SK-N-SH (cell line): Measurements from ENCODE around the gene C11orf71. TPM values are rescaled to one million over a fixed set of nuclear protein-coding genes. Genes with fewer than 3 reads are reported as not detected.

Source experiments
- CTCF ChIA-PET: fragments of 300-600, 350-600 bp; formaldehyde crosslinking; extraction: SDS; loops from one replicate; lab custom pipeline; 2021; lab: Yijun Ruan, JAX
- POLR2A ChIA-PET: fragments of 350-600 bp; sonication (Branson Sonifier 250); formaldehyde crosslinking; extraction: SDS; loops from one replicate; lab custom pipeline; 2020; ENCODE audit warnings: antibody characterized with exemption, inconsistent platforms; lab: Yijun Ruan, JAX
- DNase-seq: peaks from one replicate; pipeline ENCODE4 v3.0.0; 2012
- H2AFZ ChIP-seq: fragments of 200-600 bp; sonication (generic); 2 replicates; pipeline ENCODE4 v1.8.1; 2016; ENCODE audit warnings: antibody characterized with exemption, mild to moderate bottlenecking, low read depth
- H3F3A ChIP-seq: fragments of 200-600 bp; sonication (generic); replicated peaks from 2 replicates; pipeline ENCODE3; 2016; ENCODE audit warnings: antibody characterized with exemption, mild to moderate bottlenecking; ENCODE audit not compliant: insufficient read depth
- H3K27ac ChIP-seq, 2 experiments: fragments of 200-500 bp in 1 of 2; fragments of 200-600 bp in 1 of 2; sonication (Bioruptor generic) in 1 of 2; sonication (generic), shearing (Covaris generic) in 1 of 2; 2 replicates each; pipeline versions ENCODE4 v1.5.1 to v1.6.1; 2014 to 2016; ENCODE audit warnings: low read depth in 2 of 2, inconsistent platforms in 1 of 2, low read length in 1 of 2, mild to moderate bottlenecking in 1 of 2, mixed read lengths in 1 of 2
- H3K27me3 ChIP-seq: fragments of 200-600 bp; sonication (generic), shearing (Covaris generic); 2 replicates; pipeline ENCODE4 v1.6.1; 2016; ENCODE audit warnings: mixed run types; ENCODE audit not compliant: insufficient read depth
- H3K36me3 ChIP-seq, 2 experiments: fragments of 200-500 bp in 1 of 2; fragments of 200-600 bp in 1 of 2; sonication (Bioruptor generic) in 1 of 2; sonication (generic) in 1 of 2; replicated peaks in 1 of 2; 2 replicates each; pipeline versions ENCODE3 to v1.5.1; 2014 to 2016; ENCODE audit warnings: low read length in 1 of 2, mild to moderate bottlenecking in 1 of 2; ENCODE audit not compliant: insufficient read depth in 2 of 2, control insufficient read depth in 1 of 2
- H3K4me1 ChIP-seq, 2 experiments: fragments of 200-500 bp in 1 of 2; fragments of 200-600 bp in 1 of 2; sonication (Bioruptor generic) in 1 of 2; sonication (generic), shearing (Covaris generic) in 1 of 2; 2 replicates each; pipeline versions ENCODE4 v1.5.1 to v1.6.1; 2014 to 2016; ENCODE audit warnings: low read depth in 1 of 2, low read length in 1 of 2, mixed run types in 1 of 2; ENCODE audit not compliant: insufficient read depth in 2 of 2, control insufficient read depth in 1 of 2
- H3K4me2 ChIP-seq: fragments of 200-600 bp; sonication (generic), shearing (Covaris generic); 2 replicates; pipeline ENCODE4 v1.6.1; 2017; ENCODE audit warnings: mixed run types
- H3K4me3 ChIP-seq, 2 experiments: fragments of 200-500 bp in 1 of 2; fragments of 200-600 bp in 1 of 2; sonication (Bioruptor generic) in 1 of 2; sonication (generic), shearing (Covaris generic) in 1 of 2; 2 replicates each; pipeline versions ENCODE4 v1.5.1 to v1.8.1; 2014 to 2016; ENCODE audit warnings: low read depth in 2 of 2, inconsistent platforms in 1 of 2, low read length in 1 of 2, mild to moderate bottlenecking in 1 of 2, mixed read lengths in 1 of 2, moderate library complexity in 1 of 2
- H3K79me2 ChIP-seq: fragments of 200-600 bp; sonication (generic); 2 replicates; pipeline ENCODE4 v1.8.1; 2017; ENCODE audit warnings: mild to moderate bottlenecking; ENCODE audit not compliant: insufficient read depth
- H3K9ac ChIP-seq: fragments of 200-600 bp; sonication (generic); 2 replicates; pipeline ENCODE4 v1.6.1; 2017; ENCODE audit warnings: mixed run types
- H3K9me2 ChIP-seq: fragments of 200-600 bp; sonication (generic); 2 replicates; pipeline ENCODE4 v1.6.1; 2017; ENCODE audit warnings: mixed run types
- H3K9me3 ChIP-seq: fragments of 200-600 bp; sonication (generic); 2 replicates; pipeline ENCODE4 v1.6.1; 2017; ENCODE audit warnings: mixed run types, mild to moderate bottlenecking, moderate library complexity
- H4K20me1 ChIP-seq: fragments of 200-600 bp; sonication (generic); 2 replicates; pipeline ENCODE4 v1.6.1; 2017; ENCODE audit warnings: mild to moderate bottlenecking, mixed run types; ENCODE audit not compliant: insufficient read depth
- CHD2 ChIP-seq: fragments of 150-350 bp; IDR thresholded peaks from 2 replicates; pipeline ENCODE4 v1.6.1; 2018; ENCODE audit warnings: low read length; ENCODE audit not compliant: partially characterized antibody
- ELF1 ChIP-seq: IDR thresholded peaks from 2 replicates; pipeline ENCODE4 v1.4.0; 2012
- EZH2phosphoT487 ChIP-seq: fragments of 200-600 bp; sonication (generic); IDR thresholded peaks from 2 replicates; pipeline ENCODE4 v1.6.1; 2017; ENCODE audit warnings: low read depth, mixed run types, mild to moderate bottlenecking, antibody characterized with exemption, moderate library complexity, borderline replicate concordance
- FOSL2 ChIP-seq: IDR thresholded peaks from 2 replicates; pipeline ENCODE4 v1.4.0; 2012; ENCODE audit warnings: low read depth, mild to moderate bottlenecking, moderate library complexity, borderline replicate concordance
- FOXM1 ChIP-seq: IDR thresholded peaks from 2 replicates; pipeline ENCODE4 v1.4.0; 2012; ENCODE audit warnings: low read depth, mild to moderate bottlenecking
- GATA2 ChIP-seq: sonication (generic); formaldehyde crosslinking; IDR thresholded peaks from 2 replicates; pipeline ENCODE4 v1.5.0; 2020; ENCODE audit warnings: mild to moderate bottlenecking, missing genetic modification reagents
- JUND ChIP-seq: IDR thresholded peaks from 2 replicates; pipeline ENCODE4 v1.4.0; 2012
- MEF2A ChIP-seq: IDR thresholded peaks from 2 replicates; pipeline ENCODE4 v1.4.0; 2012; ENCODE audit warnings: low read depth, borderline replicate concordance
- MXI1 ChIP-seq: IDR thresholded peaks from 2 replicates; pipeline ENCODE4 v1.6.1; 2012; ENCODE audit warnings: mild to moderate bottlenecking, low read depth, low read length, improper control_type of control experiment
- NRF1 ChIP-seq: IDR thresholded peaks from 2 replicates; pipeline ENCODE4 v1.6.1; 2012; ENCODE audit warnings: low read depth, mild to moderate bottlenecking, low read length
- POLR2AphosphoS5 ChIP-seq: IDR thresholded peaks from 2 replicates; pipeline ENCODE4 v1.6.1; 2012; ENCODE audit warnings: low read depth, low read length
- RAD21 ChIP-seq: IDR thresholded peaks from 2 replicates; pipeline ENCODE4 v1.6.1; 2012; ENCODE audit warnings: mild to moderate bottlenecking, low read length
- RCOR1 ChIP-seq: fragments of 150-350 bp; IDR thresholded peaks from 2 replicates; pipeline ENCODE4 v1.6.1; 2017; ENCODE audit warnings: antibody characterized with exemption, low read length
- SMC3 ChIP-seq: IDR thresholded peaks from 2 replicates; pipeline ENCODE4 v1.6.1; 2012; ENCODE audit warnings: low read depth, low read length, improper control_type of control experiment
- TCF12 ChIP-seq: IDR thresholded peaks from 2 replicates; pipeline ENCODE4 v1.4.0; 2012
- WGBS: methylation state at CpG from one replicate; pipeline ENCODE4 v1.1.6; 2017; ENCODE audit warnings: low lambda C conversion rate; 5-methylcytosine and 5-hydroxymethylcytosine counted together
- polyA plus RNA-seq, 3 experiments: library from polyadenylated mRNA; depleted of rRNA; stranded (reverse); fragments of >200 nt; gene quantifications; 2 replicates each; pipeline ENCODE4 v1.2.3, GENCODE V29; 2012
- TF ChIP-seq, protein P1 (sequence below): fragments of 150-350 bp; IDR thresholded peaks from 2 replicates; pipeline ENCODE4 v1.6.1; 2016; ENCODE audit warnings: mild to moderate bottlenecking, low read depth, low read length
- TF ChIP-seq, protein P2 (sequence below): IDR thresholded peaks from 2 replicates; pipeline ENCODE4 v1.4.0; 2012; ENCODE audit warnings: low read depth, borderline replicate concordance
- TF ChIP-seq, protein P3 (sequence below): fragments of 200-600 bp; sonication (generic); IDR thresholded peaks from 2 replicates; pipeline ENCODE4 v1.6.1; 2017; ENCODE audit warnings: antibody characterized with exemption, mild to moderate bottlenecking, moderate library complexity
- TF ChIP-seq, protein P4 (sequence below): IDR thresholded peaks from 2 replicates; pipeline ENCODE4; 2012
- TF ChIP-seq, protein P5 (sequence below): fragments of 150-350 bp; IDR thresholded peaks from 2 replicates; pipeline ENCODE4 v1.6.1; 2017; ENCODE audit warnings: antibody characterized with exemption, low read length, low read depth, borderline replicate concordance

The C11orf71 gene
- polyA plus RNA-seq, 1 of the 3 experiments (the other 2 are of a cell fraction) = 7.8 TPM

DNA sequence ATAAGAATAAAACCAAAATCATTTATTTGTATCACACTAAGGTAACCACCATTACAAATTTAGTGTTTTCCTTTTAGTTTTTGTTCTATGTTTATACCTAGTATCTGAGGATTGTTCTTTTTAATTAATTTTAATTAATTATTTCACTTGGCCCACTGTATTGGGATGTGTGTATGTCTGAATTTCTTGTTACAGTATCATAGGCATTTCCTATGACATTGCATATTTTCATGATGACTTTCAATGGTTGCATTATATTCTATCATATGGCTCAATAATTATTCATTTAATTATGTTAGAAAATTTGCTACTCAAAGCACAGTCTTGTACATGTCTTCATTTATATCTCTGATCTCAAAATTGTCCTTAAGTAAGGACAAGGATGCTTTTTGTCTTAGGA is 41.0 kb downstream of the C11orf71 start (continued):
- TF ChIP-seq, protein P1, sequence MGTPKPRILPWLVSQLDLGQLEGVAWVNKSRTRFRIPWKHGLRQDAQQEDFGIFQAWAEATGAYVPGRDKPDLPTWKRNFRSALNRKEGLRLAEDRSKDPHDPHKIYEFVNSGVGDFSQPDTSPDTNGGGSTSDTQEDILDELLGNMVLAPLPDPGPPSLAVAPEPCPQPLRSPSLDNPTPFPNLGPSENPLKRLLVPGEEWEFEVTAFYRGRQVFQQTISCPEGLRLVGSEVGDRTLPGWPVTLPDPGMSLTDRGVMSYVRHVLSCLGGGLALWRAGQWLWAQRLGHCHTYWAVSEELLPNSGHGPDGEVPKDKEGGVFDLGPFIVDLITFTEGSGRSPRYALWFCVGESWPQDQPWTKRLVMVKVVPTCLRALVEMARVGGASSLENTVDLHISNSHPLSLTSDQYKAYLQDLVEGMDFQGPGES = no peak

DNA sequence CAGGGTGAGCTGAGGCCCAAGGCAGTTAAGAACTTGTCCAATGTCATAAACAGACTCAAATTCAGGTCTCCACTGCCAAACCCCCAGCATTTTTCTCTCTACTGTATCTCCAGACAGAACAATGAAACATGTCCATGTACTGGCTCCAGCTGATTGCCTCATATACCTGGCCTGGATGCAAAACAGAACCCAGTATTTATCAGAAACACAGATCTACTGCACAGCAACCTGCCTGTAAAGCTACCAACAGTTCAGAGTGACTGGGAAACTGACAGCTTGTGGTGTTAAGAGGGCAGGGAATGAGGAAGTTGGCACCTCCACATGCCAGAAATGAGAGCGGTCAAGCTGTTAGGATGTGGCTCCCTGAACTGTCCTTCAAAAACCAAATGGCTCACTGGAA is 41.6 kb downstream of the C11orf71 start:
- peak overlapping the region in 1 of 2 experiments; percentile 48; a peak in 1 of 4 replicates for H3K27ac ChIP-seq
- no peaks in the 10 kb centered on the region for H3K27me3 ChIP-seq
- H3F3A ChIP-seq = peaks cover 18% of the 10 kb centered on the region
- no peak overlapping the region for H3K4me3 ChIP-seq
- no peak overlapping the region for H3K4me2 ChIP-seq
- H4K20me1 ChIP-seq = no peaks in the 10 kb centered on the region
- 90% methylated on average over 1 of the region's 1 CpG for WGBS
- ChIA-PET CTCF (interaction anchor here (0.7 to 1.9 kb wide), 4 partner anchors 11 to 1818 kb away, joined by 3 to 10 read pairs (median 5); no protein-coding TSS in a partner anchor), POLR2A (no interaction called here)
- no peak for TF ChIP-seq TCF12
- peak; percentile 65 for TF ChIP-seq GATA2 (CRISPR knock-in tag)
- no peak for TF ChIP-seq POLR2AphosphoS5
- no peaks in the 10 kb centered on the region for H3K79me2 ChIP-seq
- H3K36me3 ChIP-seq = no peaks in the 10 kb centered on the region
- no peak overlapping the region; the same call in 1 of the 2 replicates for H3K9ac ChIP-seq
- DNase-seq = no peak
- H3K4me1 ChIP-seq = peaks cover 0 to 3% of the 10 kb centered on the region in 2 experiments; a peak in 2 of 4 replicates
- H3K9me3 ChIP-seq = no peaks in the 10 kb centered on the region
- H3K9me2 ChIP-seq = no peaks in the 10 kb centered on the region
- H2AFZ ChIP-seq = 0 out of 2 replicates have a peak overlapping the region, but pooled peaks have one; percentile 24

DNA sequence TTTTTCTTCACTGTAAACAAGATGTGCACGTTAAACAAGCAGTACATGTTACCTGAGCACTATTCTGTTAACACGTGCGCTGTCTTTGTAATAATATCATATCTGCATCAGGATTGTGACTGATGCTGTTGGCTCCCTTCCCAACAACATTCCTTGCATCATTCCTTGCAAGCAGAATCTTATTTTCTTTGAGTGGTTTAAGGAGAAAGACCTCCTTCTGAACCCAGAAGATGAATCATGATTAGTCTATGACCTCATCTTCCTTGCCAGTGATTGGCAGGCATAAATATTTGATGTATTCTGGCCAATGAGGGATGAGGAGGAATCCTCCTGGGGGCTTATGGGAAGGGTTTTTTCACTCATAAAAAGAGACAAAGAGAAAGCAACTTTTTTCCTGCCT is 46.2 kb downstream of the C11orf71 start:
- Histone ChIP-seq H3F3A (peaks cover 22% of the 10 kb centered on the region), H3K9me3 (no peaks in the 10 kb centered on the region), H3K27me3 (no peaks in the 10 kb centered on the region), H3K4me3 (no peak overlapping the region), H3K27ac (peak overlapping the region in 1 of 2 experiments; percentile 55; a peak in 2 of 4 replicates), H3K9ac (0 out of 2 replicates have a peak overlapping the region, but pooled peaks have one; percentile 7), H2AFZ (no peak overlapping the region), H3K4me2 (0 out of 2 replicates have a peak overlapping the region, but pooled peaks have one; percentile 5), H3K9me2 (no peaks in the 10 kb centered on the region), H3K79me2 (no peaks in the 10 kb centered on the region), H3K4me1 (peaks cover 0 to 3% of the 10 kb centered on the region in 2 experiments; a peak in 2 of 4 replicates), H3K36me3 (no peaks in the 10 kb centered on the region), H4K20me1 (no peaks in the 10 kb centered on the region)
- ChIA-PET CTCF (no interaction called here), POLR2A (no interaction called here)
- DNase-seq = no peak
- WGBS = 70% methylated on average over 3 of the region's 3 CpGs
- TF ChIP-seq CHD2 = no peak
- TF ChIP-seq MXI1 = no peak
- peak; percentile 81 for TF ChIP-seq FOSL2
- TF ChIP-seq, protein P1 = no peak
- TF ChIP-seq, protein P2, sequence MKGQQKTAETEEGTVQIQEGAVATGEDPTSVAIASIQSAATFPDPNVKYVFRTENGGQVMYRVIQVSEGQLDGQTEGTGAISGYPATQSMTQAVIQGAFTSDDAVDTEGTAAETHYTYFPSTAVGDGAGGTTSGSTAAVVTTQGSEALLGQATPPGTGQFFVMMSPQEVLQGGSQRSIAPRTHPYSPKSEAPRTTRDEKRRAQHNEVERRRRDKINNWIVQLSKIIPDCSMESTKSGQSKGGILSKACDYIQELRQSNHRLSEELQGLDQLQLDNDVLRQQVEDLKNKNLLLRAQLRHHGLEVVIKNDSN = no peak
- TF ChIP-seq RAD21 = no peak
- TF ChIP-seq, protein P3, sequence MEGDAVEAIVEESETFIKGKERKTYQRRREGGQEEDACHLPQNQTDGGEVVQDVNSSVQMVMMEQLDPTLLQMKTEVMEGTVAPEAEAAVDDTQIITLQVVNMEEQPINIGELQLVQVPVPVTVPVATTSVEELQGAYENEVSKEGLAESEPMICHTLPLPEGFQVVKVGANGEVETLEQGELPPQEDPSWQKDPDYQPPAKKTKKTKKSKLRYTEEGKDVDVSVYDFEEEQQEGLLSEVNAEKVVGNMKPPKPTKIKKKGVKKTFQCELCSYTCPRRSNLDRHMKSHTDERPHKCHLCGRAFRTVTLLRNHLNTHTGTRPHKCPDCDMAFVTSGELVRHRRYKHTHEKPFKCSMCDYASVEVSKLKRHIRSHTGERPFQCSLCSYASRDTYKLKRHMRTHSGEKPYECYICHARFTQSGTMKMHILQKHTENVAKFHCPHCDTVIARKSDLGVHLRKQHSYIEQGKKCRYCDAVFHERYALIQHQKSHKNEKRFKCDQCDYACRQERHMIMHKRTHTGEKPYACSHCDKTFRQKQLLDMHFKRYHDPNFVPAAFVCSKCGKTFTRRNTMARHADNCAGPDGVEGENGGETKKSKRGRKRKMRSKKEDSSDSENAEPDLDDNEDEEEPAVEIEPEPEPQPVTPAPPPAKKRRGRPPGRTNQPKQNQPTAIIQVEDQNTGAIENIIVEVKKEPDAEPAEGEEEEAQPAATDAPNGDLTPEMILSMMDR = no peak
- no peak for TF ChIP-seq FOXM1
- no peak for TF ChIP-seq NRF1
- TF ChIP-seq, protein P4, sequence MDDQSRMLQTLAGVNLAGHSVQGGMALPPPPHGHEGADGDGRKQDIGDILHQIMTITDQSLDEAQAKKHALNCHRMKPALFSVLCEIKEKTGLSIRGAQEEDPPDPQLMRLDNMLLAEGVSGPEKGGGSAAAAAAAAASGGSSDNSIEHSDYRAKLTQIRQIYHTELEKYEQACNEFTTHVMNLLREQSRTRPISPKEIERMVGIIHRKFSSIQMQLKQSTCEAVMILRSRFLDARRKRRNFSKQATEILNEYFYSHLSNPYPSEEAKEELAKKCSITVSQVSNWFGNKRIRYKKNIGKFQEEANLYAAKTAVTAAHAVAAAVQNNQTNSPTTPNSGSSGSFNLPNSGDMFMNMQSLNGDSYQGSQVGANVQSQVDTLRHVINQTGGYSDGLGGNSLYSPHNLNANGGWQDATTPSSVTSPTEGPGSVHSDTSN = peak; percentile 88
- TF ChIP-seq, protein P5, sequence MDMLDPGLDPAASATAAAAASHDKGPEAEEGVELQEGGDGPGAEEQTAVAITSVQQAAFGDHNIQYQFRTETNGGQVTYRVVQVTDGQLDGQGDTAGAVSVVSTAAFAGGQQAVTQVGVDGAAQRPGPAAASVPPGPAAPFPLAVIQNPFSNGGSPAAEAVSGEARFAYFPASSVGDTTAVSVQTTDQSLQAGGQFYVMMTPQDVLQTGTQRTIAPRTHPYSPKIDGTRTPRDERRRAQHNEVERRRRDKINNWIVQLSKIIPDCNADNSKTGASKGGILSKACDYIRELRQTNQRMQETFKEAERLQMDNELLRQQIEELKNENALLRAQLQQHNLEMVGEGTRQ = no peak
- no peak for TF ChIP-seq EZH2phosphoT487
- no peak for TF ChIP-seq MEF2A
- peak; percentile 80 for TF ChIP-seq JUND
- TF ChIP-seq SMC3 = no peak
- no peak for TF ChIP-seq RCOR1
- no peak for TF ChIP-seq ELF1
